HG03095 (cell line): ENCODE data around the gene ZNF202.

Source experiments
- ATAC-seq: cut with Tn5 transposase; IDR thresholded peaks from one replicate; pipeline ENCODE4 v1.9.1; 2021; ENCODE audit warnings: moderate library complexity; ENCODE audit not compliant: unreplicated experiment

The ZNF202 gene

GRCh38 chr11:123684601-123685000 is 56.9 kb downstream of the ZNF202 start:
- no peak for ATAC-seq

DNA sequence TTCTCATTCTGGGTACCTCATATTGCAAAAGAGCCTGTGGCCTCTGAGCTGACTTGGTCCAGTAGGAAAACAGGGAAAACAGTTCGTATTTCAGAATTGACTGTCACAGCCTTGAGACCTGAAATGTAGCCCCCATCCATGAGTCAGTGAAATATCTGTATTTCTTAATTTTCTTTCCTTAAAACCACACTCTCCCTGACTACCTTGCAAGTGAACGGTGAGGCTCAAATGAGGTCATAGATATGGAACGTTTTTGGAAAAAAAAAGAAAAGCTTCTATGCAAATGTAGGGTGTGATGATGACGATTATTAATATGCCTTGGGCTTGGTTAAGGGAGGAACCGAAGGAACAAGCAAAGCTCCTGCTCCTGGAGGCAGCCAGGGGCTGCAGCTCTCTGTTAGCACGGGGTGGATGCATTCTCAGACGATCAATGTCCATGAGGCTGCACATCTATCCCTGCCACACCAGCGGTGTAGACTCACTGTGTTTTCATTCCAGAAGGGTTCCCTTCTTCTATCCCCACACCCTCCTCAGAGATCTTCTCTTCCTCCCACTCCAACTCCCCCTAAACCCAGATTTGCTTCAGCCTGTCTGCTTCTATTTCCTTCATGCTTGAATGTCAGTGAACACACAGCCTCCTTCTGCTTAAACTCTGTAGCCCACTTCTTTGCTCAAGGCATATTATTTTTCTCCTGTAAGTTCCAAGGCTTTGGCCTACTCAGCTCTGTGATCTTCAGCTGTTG is 57.9 kb downstream of the ZNF202 start:
- ATAC-seq, result no peak

GRCh38 chr11:123682696-123683410 is 58.6 kb downstream of the ZNF202 start:
- ATAC-seq, result no peak

DNA sequence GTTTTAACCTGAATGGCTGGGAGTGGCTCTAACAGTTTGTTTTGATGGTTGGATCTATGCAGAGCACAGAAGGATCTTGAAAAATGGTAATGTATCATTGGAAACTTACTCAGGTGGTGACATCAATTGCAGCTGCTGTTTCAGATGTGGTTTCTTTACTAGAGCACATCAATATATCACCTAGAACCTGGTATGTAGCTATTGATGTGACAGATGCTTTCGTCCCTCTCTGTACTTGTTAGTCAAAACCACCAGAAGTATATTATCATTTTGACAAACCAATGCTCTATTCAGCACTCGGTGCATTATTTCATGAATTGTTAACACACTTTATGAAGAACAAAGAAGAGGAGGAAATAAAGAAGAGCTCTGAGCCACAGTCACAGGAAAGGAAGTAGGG is 60.4 kb downstream of the ZNF202 start:
- ATAC-seq, result no peak

GRCh38 chr11:123678246-123678645 is 63.2 kb downstream of the ZNF202 start:
- no peak for ATAC-seq

GRCh38 chr11:123677510-123677909 is 64.0 kb downstream of the ZNF202 start:
- ATAC-seq, result no peak

DNA sequence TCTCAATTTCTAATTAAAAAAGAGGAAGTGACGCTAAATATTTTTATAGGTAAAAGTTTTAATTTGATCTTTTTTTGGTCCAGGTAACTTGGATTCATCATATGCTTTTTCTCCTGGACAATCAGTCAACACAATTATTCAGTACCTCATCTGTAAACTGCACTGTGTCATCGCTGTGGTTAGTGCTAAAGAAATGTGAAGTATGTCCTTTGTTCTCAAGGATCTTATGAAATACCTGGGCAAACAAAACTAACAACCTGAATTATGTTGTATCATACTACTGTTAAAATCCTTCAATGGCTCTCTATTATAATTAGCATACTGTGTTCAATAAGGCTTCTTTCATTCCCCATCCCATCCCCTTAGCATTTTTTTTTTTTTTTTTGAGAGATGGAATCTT is 67.2 kb downstream of the ZNF202 start:
- no peak for ATAC-seq
